Measurements from ENCODE around the gene LRP11.

- TF ChIP-seq POLR2A (IDR thresholded peaks at IDR 0.05) (no peak), CTCF (IDR thresholded peaks at IDR 0.05) (no peak)
These were observed 16.3 kb downstream of the LRP11 start for GRCh38 chr6:149847939-149848267.
